PC-3 (cell line): ENCODE measurements around the gene ANKRD40CL. TPM values are rescaled to one million over a fixed set of nuclear protein-coding genes. Genes with fewer than 3 reads are reported as not detected.
A peak's percentile ranks its signal among the peaks of the same experiment; 100 is the strongest.

Experiments
- ATAC-seq: fragments of 200-7000 bp; cut with Tn5 transposase; 2 replicates; pipeline ENCODE4 v1.9.1; 2020; ENCODE audit warnings: mild to moderate bottlenecking, moderate library complexity
- Bru-seq: library from RNA; stranded (reverse); fragments of 400-500 nt; gene quantifications from one replicate; lab custom pipeline; 2021; lab: Mats Ljungman, UMichigan
- BruChase-seq, 2 experiments: library from RNA; stranded (reverse); fragments of 400-500 nt; gene quantifications; one replicate each; lab custom pipeline; 2021; lab: Mats Ljungman, UMichigan
- BruUV-seq: library from RNA; stranded (reverse); fragments of 400-500 nt; replicated peaks from 2 replicates; lab custom pipeline; 2021; lab: Mats Ljungman, UMichigan
- CTCF ChIA-PET: fragments of 300-600 bp; sonication (Branson Sonifier 250); formaldehyde crosslinking; loops from one replicate; lab custom pipeline; 2022; ENCODE audit warnings: antibody characterized with exemption; lab: Charles Lee
- POLR2A ChIA-PET: fragments of 300-600 bp; sonication (Branson Sonifier 250); formaldehyde crosslinking; loops from one replicate; lab custom pipeline; 2022; ENCODE audit warnings: antibody characterized with exemption; ENCODE audit not compliant: unreplicated experiment; lab: Charles Lee
- DNase-seq: peaks from one replicate; pipeline ENCODE4 v3.0.0-alpha.2; 2015
- H2AFZ ChIP-seq: fragments of 300-600 bp; sonication (generic); 2 replicates; pipeline ENCODE4 v1.6.0; 2016; ENCODE audit warnings: antibody characterized with exemption, low read length
- H3F3A ChIP-seq: fragments of 300-600 bp; sonication (generic); one replicate; pipeline ENCODE4 v1.6.0; 2017; ENCODE audit warnings: antibody characterized with exemption, low read length, control low read depth, mild to moderate bottlenecking; ENCODE audit not compliant: unreplicated experiment
- H3K27ac ChIP-seq: fragments of 300-600 bp; sonication (generic); 2 replicates; pipeline ENCODE4 v1.5.1; 2016; ENCODE audit warnings: mild to moderate bottlenecking, low read length
- H3K27me3 ChIP-seq: fragments of 300-600 bp; sonication (generic); 2 replicates; pipeline ENCODE4 v1.6.1; 2016; ENCODE audit warnings: low read length, mixed read lengths
- H3K36me3 ChIP-seq: fragments of 300-600 bp; sonication (generic); 2 replicates; pipeline ENCODE4 v1.6.1; 2016; ENCODE audit warnings: low read depth, mixed run types, low read length, mixed read lengths
- H3K4me1 ChIP-seq: fragments of 300-600 bp; sonication (generic); 2 replicates; pipeline ENCODE4 v1.5.1; 2016; ENCODE audit warnings: low read length; ENCODE audit not compliant: insufficient read depth
- H3K4me2 ChIP-seq: fragments of 300-600 bp; sonication (generic); 2 replicates; pipeline ENCODE4 v1.6.0; 2016; ENCODE audit warnings: low read length
- H3K4me3 ChIP-seq: fragments of 300-600 bp; sonication (generic); 2 replicates; pipeline ENCODE4 v1.5.1; 2016; ENCODE audit warnings: mild to moderate bottlenecking, low read length, mixed read lengths
- H3K79me2 ChIP-seq: fragments of 300-600 bp; sonication (generic); 2 replicates; pipeline ENCODE4 v1.6.1; 2017; ENCODE audit warnings: low read length, mixed read lengths
- H3K9ac ChIP-seq: fragments of 300-600 bp; sonication (generic); 2 replicates; pipeline ENCODE4 v1.6.0; 2016; ENCODE audit warnings: mild to moderate bottlenecking, low read length
- H3K9me2 ChIP-seq: fragments of 300-600 bp; sonication (generic); replicated peaks from 2 replicates; pipeline ENCODE4 v1.6.1; 2016; ENCODE audit warnings: mixed run types, low read length, mixed read lengths
- H3K9me3 ChIP-seq: fragments of 300-600 bp; sonication (generic); 2 replicates; pipeline ENCODE4 v1.6.1; 2016; ENCODE audit warnings: low read length, mixed read lengths
- H4K20me1 ChIP-seq: fragments of 300-600 bp; sonication (generic); 2 replicates; pipeline ENCODE4 v1.6.1; 2016; ENCODE audit warnings: low read length, mixed read lengths
- EZH2 ChIP-seq: fragments of 300-600 bp; sonication (generic); IDR thresholded peaks from one replicate; pipeline ENCODE4 v1.6.1; 2017; ENCODE audit warnings: antibody characterized with exemption, mild to moderate bottlenecking, low read length; ENCODE audit not compliant: unreplicated experiment
- EZH2phosphoT487 ChIP-seq: fragments of 300-600 bp; sonication (generic); IDR thresholded peaks from 2 replicates; pipeline ENCODE4 v1.6.1; 2018; ENCODE audit warnings: mild to moderate bottlenecking, antibody characterized with exemption, low read length, borderline replicate concordance
- intact Hi-C: fragments of 100-400 bp; cut with micrococcal nuclease; formaldehyde crosslinking; loops from 2 replicates; pipeline ENCODE4 v1.9.0; 2023
- long read RNA-seq: library from polyadenylated mRNA; unstranded; transcript quantifications from one replicate; pipeline ENCODE4 v2.0.0, GENCODE V29; 2021; ENCODE audit not compliant: unreplicated experiment
- total RNA-seq: library from RNA; depleted of rRNA; stranded (reverse); fragments of >200 nt; gene quantifications from 2 replicates; pipeline ENCODE4 v1.2.3, GENCODE V29; 2014; rRNA removed
- TF ChIP-seq, protein P1 (sequence below): fragments of 300-600 bp; sonication (generic); conservative IDR thresholded peaks from 2 replicates; pipeline ENCODE4 v1.5.1; 2017; ENCODE audit warnings: antibody characterized with exemption, low read depth, mild to moderate bottlenecking, low read length

ANKRD40CL gene, protein sequence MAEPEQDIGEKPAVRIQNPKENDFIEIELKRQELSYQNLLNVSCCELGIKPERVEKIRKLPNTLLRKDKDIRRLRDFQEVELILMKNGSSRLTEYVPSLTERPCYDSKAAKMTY
- not detected in 2 replicates for total RNA-seq
- Bru-seq, nascent RNA = percentile 10 among the genes with signal in this experiment
- BruChase-seq, experiment 1, labeled RNA remaining after a 6-hour chase = not detected
- percentile 13 among the genes with signal in this experiment for BruChase-seq, experiment 2, labeled RNA remaining after a 2-hour chase
- long read RNA-seq = 0 reads

DNA sequence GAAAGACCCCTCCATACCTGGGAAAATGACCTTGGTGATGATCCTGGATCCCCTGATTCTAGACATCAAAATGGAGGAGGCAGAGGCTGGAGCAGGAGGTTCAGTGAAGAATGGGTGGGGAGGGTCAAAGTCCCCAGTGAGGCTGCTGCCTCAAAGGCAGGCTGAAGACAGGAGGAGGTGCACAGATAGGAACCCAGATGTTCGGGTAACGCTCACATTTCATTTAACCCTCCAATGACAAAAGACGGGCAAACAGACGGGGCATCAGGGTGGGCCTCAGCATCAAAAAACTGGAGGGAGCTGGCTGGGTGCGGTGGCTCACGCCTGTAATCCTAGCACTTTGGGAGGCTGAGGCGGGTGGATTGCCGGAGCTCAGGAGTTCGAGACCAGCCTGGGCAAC is at the start of gene ANKRD40CL:
TSS of gene ANKRD40CL (minus strand) at position 73 of the 400 bp plus-strand sequence. CDS start 605 bp downstream, outside the sequence.
- peak within 1 kb of the TSS; percentile 51 for H3K27ac ChIP-seq
- no peaks in the 10 kb centered on the region for H3F3A ChIP-seq
- ChIA-PET CTCF (no interaction called here), POLR2A (no interaction called here)
- peaks cover 8% of the 10 kb centered on the region for H3K4me1 ChIP-seq
- H3K4me2 ChIP-seq = peak within 1 kb of the TSS; percentile 64
- H3K9me2 ChIP-seq = no peaks in the 10 kb centered on the region
- H2AFZ ChIP-seq = peak within 1 kb of the TSS; percentile 75
- H3K9me3 ChIP-seq = no peaks in the 10 kb centered on the region
- no peaks in the 10 kb centered on the region for H3K79me2 ChIP-seq
- ATAC-seq (no peak), DNase-seq (no peak)
- H3K27me3 ChIP-seq = no peaks in the 10 kb centered on the region
- no peaks in the 10 kb centered on the region for H3K36me3 ChIP-seq
- intact Hi-C loops = no loop called here
- no TSS peak for BruUV-seq
- H3K4me3 ChIP-seq = no peak within 1 kb of the TSS
- TF ChIP-seq, protein P1, sequence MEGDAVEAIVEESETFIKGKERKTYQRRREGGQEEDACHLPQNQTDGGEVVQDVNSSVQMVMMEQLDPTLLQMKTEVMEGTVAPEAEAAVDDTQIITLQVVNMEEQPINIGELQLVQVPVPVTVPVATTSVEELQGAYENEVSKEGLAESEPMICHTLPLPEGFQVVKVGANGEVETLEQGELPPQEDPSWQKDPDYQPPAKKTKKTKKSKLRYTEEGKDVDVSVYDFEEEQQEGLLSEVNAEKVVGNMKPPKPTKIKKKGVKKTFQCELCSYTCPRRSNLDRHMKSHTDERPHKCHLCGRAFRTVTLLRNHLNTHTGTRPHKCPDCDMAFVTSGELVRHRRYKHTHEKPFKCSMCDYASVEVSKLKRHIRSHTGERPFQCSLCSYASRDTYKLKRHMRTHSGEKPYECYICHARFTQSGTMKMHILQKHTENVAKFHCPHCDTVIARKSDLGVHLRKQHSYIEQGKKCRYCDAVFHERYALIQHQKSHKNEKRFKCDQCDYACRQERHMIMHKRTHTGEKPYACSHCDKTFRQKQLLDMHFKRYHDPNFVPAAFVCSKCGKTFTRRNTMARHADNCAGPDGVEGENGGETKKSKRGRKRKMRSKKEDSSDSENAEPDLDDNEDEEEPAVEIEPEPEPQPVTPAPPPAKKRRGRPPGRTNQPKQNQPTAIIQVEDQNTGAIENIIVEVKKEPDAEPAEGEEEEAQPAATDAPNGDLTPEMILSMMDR = no peak
- TF ChIP-seq EZH2 (no peak), EZH2phosphoT487 (no peak)
- H3K9ac ChIP-seq = peak within 1 kb of the TSS; percentile 14
- no peaks in the 10 kb centered on the region for H4K20me1 ChIP-seq

DNA sequence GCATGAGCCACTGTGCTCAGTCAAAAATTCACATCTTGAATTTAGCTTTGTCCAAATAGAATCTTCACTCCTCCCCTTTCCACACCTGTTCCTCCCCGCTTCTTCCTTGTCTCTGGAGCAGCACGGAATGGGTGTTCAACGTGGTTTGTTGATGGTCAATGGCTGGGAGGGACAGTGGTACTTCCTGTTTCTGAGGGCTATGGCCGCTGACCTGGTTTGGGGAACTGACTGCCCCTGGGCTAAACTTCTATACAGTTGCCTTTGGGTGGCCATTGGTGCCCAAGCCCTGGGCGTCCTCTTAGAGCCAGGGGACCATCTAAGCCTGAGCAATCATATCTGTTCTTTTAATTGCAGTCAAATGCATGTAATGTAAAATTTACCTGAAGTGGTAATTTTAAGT is 49.0 kb upstream of the ANKRD40CL start:
- H3K4me2 ChIP-seq = no peak overlapping the region
- H3K9ac ChIP-seq = no peak overlapping the region
- no TSS peak for BruUV-seq
- H3F3A ChIP-seq = no peaks in the 10 kb centered on the region
- intact Hi-C loops = no loop called here
- H3K79me2 ChIP-seq = no peaks in the 10 kb centered on the region
- H3K4me1 ChIP-seq = peaks cover 11% of the 10 kb centered on the region
- CTCF ChIA-PET = interaction anchor here (0.6 kb wide), 1 partner anchor 249 kb away, joined by 3 read pairs; no protein-coding TSS in a partner anchor
- DNase-seq (no peak), ATAC-seq (no peak)
- no peaks in the 10 kb centered on the region for H3K36me3 ChIP-seq
- TF ChIP-seq EZH2phosphoT487 (no peak), EZH2 (no peak)
- TF ChIP-seq, protein P1 = no peak
- H2AFZ ChIP-seq = no peak overlapping the region
- H3K27ac ChIP-seq = no peak overlapping the region
- H3K9me3 ChIP-seq = no peaks in the 10 kb centered on the region
- H4K20me1 ChIP-seq = no peaks in the 10 kb centered on the region
- POLR2A ChIA-PET = no interaction called here
- no peaks in the 10 kb centered on the region for H3K27me3 ChIP-seq
- no peaks in the 10 kb centered on the region for H3K9me2 ChIP-seq
- H3K4me3 ChIP-seq = no peak overlapping the region

DNA sequence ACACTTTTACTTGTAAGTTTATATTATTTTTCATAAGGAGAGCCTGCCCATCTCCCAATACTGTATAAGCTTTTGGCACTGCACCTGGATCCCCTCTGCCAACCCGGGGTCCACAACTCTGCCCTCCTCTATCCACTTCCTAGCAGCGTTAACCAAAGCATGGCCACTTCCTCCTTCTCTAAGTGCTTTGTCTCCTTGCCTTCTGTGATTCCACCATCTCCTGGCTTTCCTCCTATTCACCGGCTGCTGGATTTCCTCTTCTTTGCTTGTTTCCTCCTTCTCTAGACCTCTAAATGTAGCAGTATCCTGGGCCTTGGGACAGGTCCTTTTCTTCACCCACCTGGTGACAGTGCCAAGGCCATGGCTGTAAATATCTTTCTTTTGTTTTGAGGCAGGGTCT is 48.1 kb upstream of the ANKRD40CL start:
- Histone ChIP-seq H3K36me3 (no peaks in the 10 kb centered on the region), H3K79me2 (no peaks in the 10 kb centered on the region), H3K27me3 (no peaks in the 10 kb centered on the region), H3K4me1 (peaks cover 11% of the 10 kb centered on the region), H4K20me1 (no peaks in the 10 kb centered on the region), H3K9me3 (no peaks in the 10 kb centered on the region), H3F3A (no peaks in the 10 kb centered on the region), H3K9me2 (no peaks in the 10 kb centered on the region), H3K9ac (no peak overlapping the region), H2AFZ (no peak overlapping the region), H3K4me3 (no peak overlapping the region), H3K27ac (no peak overlapping the region), H3K4me2 (no peak overlapping the region)
- intact Hi-C loops = no loop called here
- no TSS peak for BruUV-seq
- ATAC-seq (no peak), DNase-seq (no peak)
- no peak for TF ChIP-seq EZH2phosphoT487
- ChIA-PET CTCF (no interaction called here), POLR2A (no interaction called here)
